Stimulated activated CD4-positive, alpha-beta T cell treated with anti-CD3 and anti-CD28 coated beads, Interleukin-15, amount 100 ng/mL, for 24 hours (primary cell): Measurements from ENCODE around the gene STXBP1.

Source experiments
- DNase-seq: peaks from one replicate; pipeline ENCODE4 v3.0.0-alpha.2; 2020

The STXBP1 gene

DNA sequence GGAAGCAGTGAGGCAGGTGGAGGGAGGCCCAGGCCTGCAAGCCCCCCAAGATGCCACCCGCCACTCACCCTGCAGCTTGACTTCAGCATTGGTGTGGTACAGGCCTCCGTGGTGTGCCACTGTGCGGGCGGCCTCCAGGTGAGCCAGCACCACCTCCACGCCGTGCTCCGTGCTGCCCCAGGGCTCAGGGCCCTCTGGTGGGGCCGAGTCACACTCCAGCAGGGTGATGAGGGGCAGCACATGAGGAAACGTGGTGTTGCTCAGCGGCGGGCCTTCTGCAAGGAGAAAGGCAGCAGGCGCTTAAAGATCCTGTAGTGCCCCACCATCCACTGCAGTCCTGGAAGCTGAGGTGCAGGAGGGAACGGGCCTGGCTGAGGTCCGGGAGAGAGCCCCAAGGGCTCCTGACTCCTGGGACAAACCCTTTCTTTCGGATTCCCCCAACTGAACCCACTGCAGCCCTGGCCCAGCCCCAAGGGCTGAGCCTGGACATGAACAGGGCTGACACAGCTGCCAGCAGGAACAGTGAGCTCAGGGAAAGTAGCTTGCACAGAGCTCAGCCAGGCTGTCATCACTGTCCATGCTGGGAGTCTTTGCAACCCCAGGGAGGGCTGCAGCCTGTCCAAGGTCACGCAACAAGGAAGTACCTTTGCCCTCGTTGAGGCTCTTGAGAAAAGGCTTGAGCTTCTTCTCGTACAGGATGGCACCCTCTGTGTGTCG lies 127.7 kb downstream of the STXBP1 start:
- DNase-seq: no peak

DNA sequence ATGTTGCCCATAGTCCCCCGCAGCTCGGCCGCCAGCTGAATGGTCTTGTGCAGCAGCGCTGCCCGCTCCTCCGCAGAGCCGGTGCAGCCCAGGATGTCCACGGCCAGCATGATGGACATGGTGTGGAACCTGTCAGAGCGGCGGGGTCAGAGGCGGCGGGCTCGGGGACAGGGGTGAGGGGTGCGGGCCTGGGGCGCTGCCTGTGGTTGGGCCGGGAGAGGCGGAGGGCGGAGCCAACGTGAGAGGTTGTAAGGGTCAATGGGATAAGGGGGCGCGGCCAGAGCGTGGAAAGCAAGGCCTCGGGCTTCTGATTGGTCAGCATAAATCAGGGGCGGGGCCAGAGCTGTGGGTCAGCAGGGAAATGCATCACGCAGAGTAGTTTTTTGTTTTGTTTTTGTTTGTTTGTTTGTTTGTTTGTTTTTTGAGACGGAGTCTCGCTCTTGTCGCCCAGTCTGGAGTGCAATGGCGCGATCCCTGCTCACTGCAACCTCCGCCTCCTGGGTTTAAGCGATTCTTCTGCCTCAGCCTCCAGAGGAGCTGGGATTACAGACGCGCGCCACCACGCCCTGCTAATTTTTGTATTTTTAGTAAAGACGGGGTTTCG lies 129.9 kb downstream of the STXBP1 start:
- no peak for DNase-seq
